Measurements from ENCODE around the gene VWA8. TPM values are rescaled to one million over a fixed set of nuclear protein-coding genes. Genes with fewer than 3 reads are reported as not detected.
"Not testable (repeated sequence)": the region's sequence is repeated elsewhere in the genome, so short reads cannot be mapped to it uniquely, and the experiment has no call there.

VWA8 gene
- total RNA-seq, 3 donors from 2014 or later = 18.4 to 43.5 (median 34.7) TPM

DNA sequence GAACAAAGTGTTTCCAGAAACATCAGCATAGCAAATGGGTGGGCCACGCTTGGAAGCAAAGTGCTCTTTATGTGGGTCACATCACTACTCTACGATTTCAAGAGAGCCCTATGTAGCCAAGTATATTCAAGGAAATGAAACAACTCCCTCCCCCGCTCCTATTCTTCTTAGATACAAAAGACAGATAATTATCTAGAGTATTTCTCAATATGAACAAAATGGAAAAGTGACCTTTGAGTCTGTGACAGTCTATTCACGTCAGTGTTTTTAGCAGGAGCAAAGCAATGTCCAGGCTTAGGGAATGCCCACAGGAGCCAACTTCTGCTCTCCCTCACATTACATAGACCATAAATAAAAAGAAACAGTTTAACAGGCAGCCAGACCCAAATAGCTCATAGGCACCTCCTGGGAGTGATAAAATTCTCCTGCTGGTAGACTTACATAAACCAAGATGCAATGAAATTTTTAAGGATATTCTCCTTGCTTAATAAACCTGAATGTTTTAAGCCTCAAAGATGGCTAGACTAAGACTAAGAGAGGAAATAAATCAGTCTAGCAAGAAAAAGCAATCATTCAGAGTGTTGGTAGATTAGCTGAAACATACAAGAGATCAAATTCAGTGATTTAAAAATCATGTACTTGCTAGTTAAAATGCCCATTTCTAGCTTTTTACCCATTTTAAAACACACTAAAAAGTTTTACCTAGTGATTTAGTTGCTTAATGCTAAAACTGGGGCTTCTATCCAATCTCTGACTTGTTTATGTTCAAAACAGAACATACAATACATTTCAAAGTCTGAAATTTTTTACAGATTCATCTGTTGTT lies 320.7 kb downstream of the VWA8 start:
- intact Hi-C loops (cut with DNase I; ENCODE audit: low total_unique reads) = no loop called here
- peaks cover 0 to 14% of the 10 kb centered on the region in 2 donors for H3K4me1 ChIP-seq
- peak overlapping the region; percentile 26 to 46 for H3K27ac ChIP-seq

GRCh38 chr13:41639237-41639904 lies 321.5 kb downstream of the VWA8 start:
- intact Hi-C loops (cut with DNase I; ENCODE audit: low total_unique reads) = no loop called here
- Histone ChIP-seq H3K27me3 (no peaks in the 10 kb centered on the region), H3K27ac (peak overlapping the region; percentile 26 to 46), H3K9me3 (no peaks in the 10 kb centered on the region), H3K4me3 (no peak overlapping the region), H3K4me1 (peaks cover 0 to 11% of the 10 kb centered on the region in 2 donors), H3K36me3 (no peaks in the 10 kb centered on the region)
- TF ChIP-seq POLR2A (IDR thresholded peaks at IDR 0.05) = no peak
- TF ChIP-seq POLR2AphosphoS5 (IDR thresholded peaks at IDR 0.05) = no peak
- no peak for TF ChIP-seq CTCF (IDR thresholded peaks at IDR 0.05)
- DNase-seq (ENCODE audit: low spot score in 2 of 2) = no peak

More for the DNA sequence above, 320.7 kb downstream of the VWA8 start:
- Histone ChIP-seq H3K4me3 (no peak overlapping the region), H3K9me3 (no peaks in the 10 kb centered on the region), H3K27me3 (no peaks in the 10 kb centered on the region), H3K36me3 (no peaks in the 10 kb centered on the region)
- DNase-seq (ENCODE audit: low spot score in 2 of 2) = no peak
- TF ChIP-seq CTCF (IDR thresholded peaks at IDR 0.05) (no peak), POLR2A (IDR thresholded peaks at IDR 0.05) (no peak), POLR2AphosphoS5 (IDR thresholded peaks at IDR 0.05) (no peak)

GRCh38 chr13:41637586-41637985 lies 323.3 kb downstream of the VWA8 start:
- H3K4me3 ChIP-seq = no peak overlapping the region
- no peak overlapping the region for H3K27ac ChIP-seq
- DNase-seq (ENCODE audit: low spot score in 2 of 2) = no peak
- H3K27me3 ChIP-seq = no peaks in the 10 kb centered on the region
- H3K4me1 ChIP-seq = peaks cover 0 to 11% of the 10 kb centered on the region in 2 donors
- no peaks in the 10 kb centered on the region for H3K36me3 ChIP-seq
- intact Hi-C loops (cut with DNase I; ENCODE audit: low total_unique reads) = no loop called here
- no peaks in the 10 kb centered on the region for H3K9me3 ChIP-seq
- TF ChIP-seq POLR2A (IDR thresholded peaks at IDR 0.05) = no peak
- TF ChIP-seq CTCF (IDR thresholded peaks at IDR 0.05) = no peak
- no peak for TF ChIP-seq POLR2AphosphoS5 (IDR thresholded peaks at IDR 0.05)

DNA sequence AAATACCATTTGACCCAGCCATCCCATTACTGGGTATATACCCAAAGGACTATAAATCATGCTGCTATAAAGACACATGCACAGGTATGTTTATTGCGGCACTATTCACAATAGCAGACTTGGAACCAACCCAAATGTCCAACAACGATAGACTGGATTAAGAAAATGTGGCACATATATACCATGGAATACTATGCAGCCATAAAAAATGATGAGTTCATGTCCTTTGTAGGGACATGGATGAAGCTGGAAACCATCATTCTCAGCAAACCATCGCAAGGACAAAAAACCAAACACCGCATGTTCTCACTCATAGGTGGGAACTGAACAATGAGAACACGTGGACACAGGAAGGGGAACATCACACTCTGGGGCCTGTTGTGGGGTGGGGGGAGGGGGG lies 323.9 kb downstream of the VWA8 start:
- H3K4me3 ChIP-seq; H3K36me3 ChIP-seq; H3K27me3 ChIP-seq; DNase-seq (ENCODE audit: low spot score in 2 of 2); H3K9me3 ChIP-seq; intact Hi-C loops (cut with DNase I; ENCODE audit: low total_unique reads); H3K27ac ChIP-seq: not testable (repeated sequence)
- H3K4me1 ChIP-seq = peaks cover 0 to 11% of the 10 kb centered on the region in 2 donors

GRCh38 chr13:41636590-41636989 lies 324.3 kb downstream of the VWA8 start:
- intact Hi-C loops (cut with DNase I; ENCODE audit: low total_unique reads) = not testable (repeated sequence)
- peaks cover 0 to 11% of the 10 kb centered on the region in 2 donors for H3K4me1 ChIP-seq

DNA sequence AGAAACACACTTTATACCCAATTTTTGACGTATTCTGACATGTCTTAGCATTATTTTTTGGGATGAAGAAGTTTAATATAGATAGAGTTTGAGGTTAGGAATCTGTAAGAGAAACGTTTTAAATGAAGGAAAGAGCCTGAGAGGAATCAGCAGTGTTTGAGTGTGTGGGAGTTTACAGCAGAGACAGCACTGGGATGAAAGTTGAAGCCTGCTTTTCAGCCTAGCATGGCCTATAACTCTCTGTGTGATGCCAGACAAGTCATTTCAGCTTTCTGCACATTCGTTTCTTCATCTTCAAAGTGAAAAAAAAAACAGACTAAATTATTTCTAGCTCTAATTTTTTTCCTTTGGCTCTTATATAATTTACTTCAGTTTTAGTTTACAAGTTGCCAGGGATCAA lies 326.5 kb downstream of the VWA8 start:
- Histone ChIP-seq H3K4me3 (no peak overlapping the region), H3K27me3 (no peaks in the 10 kb centered on the region), H3K27ac (no peak overlapping the region), H3K9me3 (no peaks in the 10 kb centered on the region), H3K4me1 (no peaks in the 10 kb centered on the region), H3K36me3 (no peaks in the 10 kb centered on the region)
- DNase-seq (ENCODE audit: low spot score in 2 of 2) = no peak
- TF ChIP-seq CTCF (IDR thresholded peaks at IDR 0.05) (no peak), POLR2A (IDR thresholded peaks at IDR 0.05) (no peak), POLR2AphosphoS5 (IDR thresholded peaks at IDR 0.05) (no peak)
- intact Hi-C loops (cut with DNase I; ENCODE audit: low total_unique reads) = no loop called here

More at GRCh38 chr13:41636590-41636989, 324.3 kb downstream of the VWA8 start:
- not testable (repeated sequence) for H3K9me3 ChIP-seq; H3K36me3 ChIP-seq; H3K27ac ChIP-seq; H3K27me3 ChIP-seq; DNase-seq (ENCODE audit: low spot score in 2 of 2); H3K4me3 ChIP-seq

Data from breast epithelium (tissue), 4 donors.